K562 (cell line): ENCODE measurements around the gene TSPOAP1. TPM values are rescaled to one million over a fixed set of nuclear protein-coding genes. Genes with fewer than 3 reads are reported as not detected.

ENCODE experiments used
- CAMTA2 ChIP-seq: fragments of 250-450 bp; sonication (Bioruptor Pico); conservative IDR thresholded peaks from 2 replicates; pipeline ENCODE4 v1.5.1; 2022
- CREB3L1 ChIP-seq: fragments of 450-650 bp; IDR thresholded peaks from 2 replicates; pipeline ENCODE4 v1.6.1; 2014; ENCODE audit warnings: low read depth, mild to moderate bottlenecking, moderate library complexity, borderline replicate concordance
- E2F4 ChIP-seq: sonication (generic); formaldehyde crosslinking; IDR thresholded peaks from 2 replicates; pipeline ENCODE4 v1.8.0; 2022; ENCODE audit warnings: mild to moderate bottlenecking, low read depth, missing genetic modification reagents
- ELK1 ChIP-seq: sonication (generic); formaldehyde crosslinking; IDR thresholded peaks from 2 replicates; pipeline ENCODE4 v1.8.1; 2022; ENCODE audit warnings: missing genetic modification reagents
- ETS1 ChIP-seq: conservative IDR thresholded peaks from 2 replicates; pipeline ENCODE4 v1.6.1; 2011; ENCODE audit warnings: low read depth, mild to moderate bottlenecking, low read length; ENCODE audit not compliant: control insufficient read depth
- FUS ChIP-seq: fragments of 200-400 bp; formaldehyde crosslinking; optimal IDR thresholded peaks from 2 replicates; pipeline ENCODE3; 2017; ENCODE audit warnings: low read depth, low read length
- HDAC2 ChIP-seq: fragments of 450-650 bp; IDR thresholded peaks from 2 replicates; pipeline ENCODE4 v1.6.1; 2016; ENCODE audit warnings: mild to moderate bottlenecking
- NCOA1 ChIP-seq: fragments of 450-650 bp; IDR thresholded peaks from 2 replicates; pipeline ENCODE4 v1.6.1; 2016; ENCODE audit warnings: low read depth
- NCOR1 ChIP-seq: fragments of 450-650 bp; IDR thresholded peaks from 2 replicates; pipeline ENCODE4 v1.6.1; 2016; ENCODE audit warnings: mild to moderate bottlenecking, moderate library complexity
- RBM14 ChIP-seq: fragments of 200-400 bp; formaldehyde crosslinking; IDR thresholded peaks from 2 replicates; pipeline ENCODE4 v1.6.1; 2018; ENCODE audit warnings: low read depth, mild to moderate bottlenecking, low read length, moderate library complexity, borderline replicate concordance; ENCODE audit not compliant: insufficient read depth
- RBM15 ChIP-seq: fragments of 200-400 bp; formaldehyde crosslinking; IDR thresholded peaks from 2 replicates; pipeline ENCODE4 v1.6.1; 2018; ENCODE audit warnings: mild to moderate bottlenecking, low read length, moderate library complexity; ENCODE audit not compliant: insufficient read depth
- RBM17 ChIP-seq: fragments of 200-400 bp; formaldehyde crosslinking; IDR thresholded peaks from 2 replicates; pipeline ENCODE4 v1.6.1; 2017; ENCODE audit warnings: low read depth, mild to moderate bottlenecking, low read length, borderline replicate concordance
- SMAD4 ChIP-seq: fragments of 250-450 bp; sonication (Bioruptor Pico); conservative IDR thresholded peaks from 2 replicates; pipeline ENCODE4 v1.8.0; 2021; ENCODE audit warnings: inconsistent platforms, mild to moderate bottlenecking, moderate library complexity
- SMARCB1 ChIP-seq: IDR thresholded peaks from 2 replicates; pipeline ENCODE4 v1.6.1; 2011; ENCODE audit warnings: improper control_type of control experiment, low read depth; ENCODE audit not compliant: insufficient read length
- TBP ChIP-seq: optimal IDR thresholded peaks from 2 replicates; pipeline ENCODE3; 2011; ENCODE audit warnings: low read depth, low read length, improper control_type of control experiment
- ZBTB17 ChIP-seq: fragments of 450-650 bp; formaldehyde crosslinking; IDR thresholded peaks from 2 replicates; pipeline ENCODE4 v1.4.0; 2020; ENCODE audit warnings: mild to moderate bottlenecking
- ZNF133 ChIP-seq: fragments of 250-450 bp; sonication (Bioruptor Pico); IDR thresholded peaks from 2 replicates; pipeline ENCODE4 v1.4.0; 2020; ENCODE audit warnings: mild to moderate bottlenecking
- ZNF23 ChIP-seq: fragments of 250-450 bp; sonication (Bioruptor Pico); IDR thresholded peaks from 2 replicates; pipeline ENCODE4 v1.4.0; 2020; ENCODE audit warnings: mild to moderate bottlenecking
- ZNF274 ChIP-seq: IDR thresholded peaks from 2 replicates; pipeline ENCODE4 v1.6.1; 2011; ENCODE audit warnings: low read depth, mild to moderate bottlenecking, low read length, moderate library complexity, borderline replicate concordance
- ZNF551 ChIP-seq: fragments of 250-450 bp; sonication (Bioruptor Pico); IDR thresholded peaks from 2 replicates; pipeline ENCODE4 v1.5.0; 2021; ENCODE audit warnings: mild to moderate bottlenecking, moderate library complexity
- polyA plus RNA-seq, 8 experiments: library from polyadenylated mRNA; depleted of rRNA in 4 of 8; stranded (reverse) in 5 of 8; unstranded in 3 of 8; fragments of >200 nt; fragmentation: Nextera tagmentation in 2 of 8; fragmentation: Illumina TruSeq in 1 of 8; extraction: Ambion mirVana in 2 of 8; extraction: Trizol in 1 of 8; gene quantifications; 2 replicates each; pipeline versions ENCODE4 v1.2.1 to v1.2.3, GENCODE V29; 2011 to 2014; ENCODE audit warnings: inconsistent platforms in 1 of 8, missing spikeins in 1 of 8
- total RNA-seq, 7 experiments: library from RNA; depleted of rRNA in 6 of 7; stranded (reverse); fragments of >200 nt in 6 of 7; fragmentation: Illumina TruSeq in 2 of 7; extraction: Trizol in 2 of 7; gene quantifications; 2 replicates each; pipeline versions ENCODE4 v1.2.1 to v1.2.3, GENCODE V29; 2011 to 2021; ENCODE audit warnings: low replicate concordance in 1 of 7

TSPOAP1 gene
- total and polyA plus RNA-seq, 9 of the 15 experiments (the other 6 are each of a cell fraction or from before 2014, with no cell fraction given) = 0.87 to 3.9 (median 1.8) TPM; not detected in 2

GRCh38 chr17:58338841-58339754 is 10.5 kb upstream of the TSPOAP1 start (continued):
- TF ChIP-seq ZNF133 (no peak), NCOR1 (peak; percentile 10; the same call in 1 of the 2 replicates), FUS (no peak), ZBTB17 (CRISPR knock-in tag) (no peak), CREB3L1 (peak; percentile 17; the same call in 1 of the 2 replicates), SMARCB1 (no peak), ZNF274 (no peak), RBM14 (no peak), RBM17 (no peak), ZNF551 (no peak), ETS1 (no peak; the same call in 1 of the 2 replicates), SMAD4 (CRISPR knock-in tag) (peak; percentile 36), ZNF23 (CRISPR knock-in tag) (no peak), HDAC2 (no peak), NCOA1 (no peak), TBP (no peak), CAMTA2 (CRISPR knock-in tag) (no peak), E2F4 (no peak; the same call in 1 of the 2 replicates), ELK1 (CRISPR knock-in tag) (no peak), RBM15 (no peak)
